Glomerular visceral epithelial cell (primary cell): Measurements from ENCODE around the gene RILP.
A peak's percentile ranks its signal among the peaks of the same experiment; 100 is the strongest.

Experiments
- DNase-seq: peaks from one replicate; pipeline ENCODE4 v3.0.0-alpha.2; 2016; ENCODE audit errors: extremely low spot score

RILP gene

DNA sequence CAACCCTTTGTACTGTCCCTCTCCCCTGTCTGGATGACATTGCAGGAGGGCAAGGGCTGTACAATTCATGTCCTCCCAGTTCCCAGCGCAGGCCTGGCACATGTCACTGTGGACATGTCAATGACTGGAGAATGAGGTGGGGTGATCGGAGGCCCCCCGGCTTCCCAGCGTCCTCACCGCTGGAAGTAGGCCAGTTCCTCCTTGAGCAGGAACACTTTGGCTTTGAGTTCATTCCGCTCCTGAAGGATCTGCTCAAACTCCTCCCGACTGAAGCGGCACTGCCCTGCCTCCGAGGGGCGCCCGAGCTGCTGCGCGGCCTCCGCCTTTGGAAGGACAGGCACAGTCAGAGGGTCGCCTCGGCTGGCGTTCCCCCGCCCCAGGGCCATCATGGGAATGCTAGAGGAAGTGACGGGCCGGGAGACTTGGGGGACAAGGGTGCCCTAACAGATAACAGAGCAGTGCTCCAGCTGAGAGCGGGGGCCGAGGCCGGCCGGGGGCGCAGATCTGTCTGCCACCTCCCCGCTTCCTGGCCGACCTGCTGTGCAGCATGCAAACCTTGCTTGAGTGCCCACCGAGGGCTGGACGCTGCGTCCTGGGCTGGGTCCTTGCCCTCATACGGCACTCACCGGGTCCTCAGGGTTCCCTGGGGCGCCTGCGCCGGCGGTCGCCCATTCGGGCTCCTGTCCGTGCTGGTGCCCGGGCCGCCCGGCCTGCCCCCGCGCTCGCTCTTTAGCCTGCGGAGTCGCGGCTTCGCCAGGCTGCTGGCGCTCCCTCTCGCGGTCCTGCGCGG is 1.3 kb downstream of the RILP start:
- no peak for DNase-seq

DNA sequence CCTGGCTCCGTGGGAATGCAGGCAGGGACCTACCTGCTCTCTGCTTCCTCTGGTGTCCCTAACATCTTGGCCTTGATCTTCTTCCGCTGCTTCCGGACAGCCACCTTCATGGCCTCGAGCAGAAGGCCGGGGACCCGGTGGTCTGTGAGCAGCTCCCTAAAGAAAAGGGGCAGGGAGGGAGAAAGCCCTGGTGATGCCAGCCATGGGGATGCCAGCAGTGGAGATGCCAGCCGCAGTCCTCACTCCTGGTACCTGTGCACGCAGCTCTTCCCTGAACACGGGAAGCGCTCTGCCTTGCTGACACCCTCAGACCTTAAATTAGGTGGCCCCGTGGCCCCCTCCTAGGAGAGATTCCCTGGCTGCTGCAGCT is 1.9 kb downstream of the RILP start:
- DNase-seq = no peak

DNA sequence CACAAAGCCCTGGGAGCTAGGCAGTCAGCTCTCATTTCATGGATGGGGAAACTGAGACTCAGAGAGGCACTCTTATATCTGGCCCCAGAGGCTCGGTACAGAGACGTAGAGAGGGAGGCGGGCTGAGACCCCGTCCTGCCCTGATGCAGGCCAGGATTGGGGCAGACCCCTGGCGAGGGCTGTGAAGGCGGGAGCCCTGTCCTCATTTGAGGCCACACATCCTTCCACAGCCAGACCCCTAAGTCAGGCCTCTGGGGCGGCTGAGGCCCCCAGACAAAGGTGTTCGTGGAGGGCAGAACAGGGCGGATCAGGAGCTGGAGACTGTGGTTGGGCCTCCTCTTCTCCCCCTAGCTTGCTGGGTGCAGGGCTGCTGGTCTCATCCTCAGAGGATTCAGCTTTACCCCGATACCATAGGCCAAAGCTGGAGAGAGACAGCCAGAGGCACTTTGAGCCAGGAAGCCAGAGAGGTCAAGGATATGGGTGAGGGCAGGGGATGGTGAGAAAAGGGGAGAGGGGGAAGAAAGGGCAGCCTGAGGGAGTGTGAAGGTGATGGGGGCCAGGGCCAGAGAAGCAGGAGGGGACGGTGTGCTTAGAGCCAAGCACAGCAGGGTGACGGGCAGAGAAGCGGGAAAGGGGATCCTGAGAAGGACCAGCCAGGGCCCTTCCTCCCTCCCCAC is 3.3 kb downstream of the RILP start:
- DNase-seq = no peak

DNA sequence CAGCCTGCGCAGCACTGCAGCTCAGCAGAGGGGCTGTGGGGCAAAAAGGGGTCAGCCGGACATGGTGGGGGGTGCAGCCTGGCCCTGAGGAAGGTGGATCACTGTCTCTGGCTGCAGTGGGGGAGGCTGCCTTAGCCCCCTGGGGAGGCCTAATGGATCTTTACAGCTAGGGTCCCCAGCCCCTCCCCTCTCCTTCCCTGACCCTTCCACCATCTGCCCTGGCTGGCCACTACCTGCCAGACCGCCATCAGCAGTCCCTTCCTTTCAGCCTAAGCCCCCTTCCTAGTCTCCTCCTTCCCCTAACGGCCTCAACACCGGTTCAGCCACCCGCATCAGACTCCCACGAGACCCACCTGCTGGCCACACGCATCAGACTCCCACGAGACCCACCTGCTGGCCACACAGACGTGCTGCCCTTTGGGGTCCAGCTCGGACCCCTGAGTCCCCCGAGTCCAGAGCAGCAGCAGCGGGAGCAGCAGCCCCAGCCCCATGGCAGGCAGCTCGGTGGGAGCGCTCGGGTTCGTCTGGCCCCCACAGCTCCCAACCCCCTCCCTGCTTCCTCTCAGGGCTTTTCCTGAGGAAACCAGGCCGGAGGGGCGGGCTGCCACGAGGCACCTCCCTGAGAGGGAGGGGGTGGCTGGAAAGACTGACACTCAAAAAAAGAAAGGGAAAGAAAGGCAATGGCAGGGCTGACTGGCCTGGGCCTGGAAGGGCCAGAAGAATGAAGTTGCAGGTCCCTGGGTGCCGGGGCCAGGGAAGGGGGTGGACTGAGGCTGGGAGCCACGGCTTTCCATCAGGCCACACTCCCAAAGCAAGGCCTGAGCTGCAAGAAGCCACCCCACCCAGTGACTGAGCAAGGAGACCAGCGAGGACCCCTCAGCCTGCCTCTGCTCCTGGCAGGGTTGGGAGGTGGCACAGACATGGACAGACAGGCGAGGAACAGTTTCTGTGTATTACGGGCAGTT is 4.2 kb downstream of the RILP start, which contains the start of gene SCARF1:
Gene SCARF1, minus strand, starts transcription at position 526 of the 965 bp plus-strand sequence. Its CDS starts 35 bp downstream, at position 491.
- DNase-seq = no peak

DNA sequence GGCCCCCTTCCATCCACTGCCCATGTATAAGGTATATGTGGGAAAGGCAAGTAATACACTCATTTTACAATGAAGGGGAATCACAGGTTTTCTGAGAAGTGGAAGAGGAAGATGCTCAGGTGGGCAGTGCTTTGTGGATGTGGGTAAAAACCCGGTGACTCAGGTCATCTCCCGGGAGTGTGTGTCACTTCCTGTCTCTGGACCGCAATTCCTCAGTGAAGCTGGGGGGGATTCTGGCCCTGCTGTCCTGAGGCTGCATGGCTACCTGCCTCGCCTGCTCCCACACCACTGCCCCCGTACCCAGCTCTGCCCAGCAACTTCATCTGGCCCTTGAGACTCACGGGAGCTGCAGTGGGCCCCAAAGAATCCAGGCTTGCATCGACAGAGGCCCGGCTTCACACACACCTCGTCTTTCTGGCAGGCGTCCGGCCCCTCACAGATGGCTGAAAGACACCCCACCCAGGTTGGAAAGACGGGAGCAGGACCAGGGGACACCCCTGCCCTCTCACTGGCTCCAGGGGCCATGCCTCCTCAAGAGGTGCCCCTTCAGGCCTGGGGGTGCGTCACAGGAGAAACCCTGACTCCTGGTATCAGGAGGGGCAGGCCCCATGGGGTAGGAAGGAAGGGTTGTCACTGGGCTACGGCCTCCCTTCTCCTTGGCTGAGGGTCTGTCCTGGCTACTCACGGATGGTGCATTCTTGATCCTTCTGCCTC is 5.0 kb downstream of the RILP start:
- DNase-seq = peak; percentile 86

DNA sequence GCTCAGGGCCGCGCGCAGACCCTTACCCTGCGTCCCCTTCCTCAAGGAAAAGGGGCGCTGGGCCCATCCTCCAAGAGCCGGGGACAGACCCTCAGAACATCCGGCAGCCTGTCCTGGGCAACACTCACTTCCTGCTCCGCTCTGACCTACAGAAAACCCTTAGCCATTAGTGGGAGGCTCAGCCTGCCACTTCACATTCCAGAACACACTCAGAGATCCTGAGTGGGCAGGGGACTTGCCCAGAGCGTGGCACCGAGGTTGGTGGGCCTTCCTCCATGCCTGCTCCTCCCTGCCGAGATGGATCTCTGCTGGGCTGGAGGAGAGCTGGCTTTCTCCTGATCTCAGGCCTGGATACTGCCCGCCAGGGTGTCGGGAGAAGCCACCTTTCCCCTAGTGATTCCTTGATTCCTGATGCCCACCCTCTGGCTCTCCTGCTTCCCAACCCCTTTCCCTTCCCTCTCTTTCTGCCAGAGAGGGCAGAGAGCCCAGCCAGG is 5.6 kb downstream of the RILP start:
- DNase-seq = peak; percentile 52

DNA sequence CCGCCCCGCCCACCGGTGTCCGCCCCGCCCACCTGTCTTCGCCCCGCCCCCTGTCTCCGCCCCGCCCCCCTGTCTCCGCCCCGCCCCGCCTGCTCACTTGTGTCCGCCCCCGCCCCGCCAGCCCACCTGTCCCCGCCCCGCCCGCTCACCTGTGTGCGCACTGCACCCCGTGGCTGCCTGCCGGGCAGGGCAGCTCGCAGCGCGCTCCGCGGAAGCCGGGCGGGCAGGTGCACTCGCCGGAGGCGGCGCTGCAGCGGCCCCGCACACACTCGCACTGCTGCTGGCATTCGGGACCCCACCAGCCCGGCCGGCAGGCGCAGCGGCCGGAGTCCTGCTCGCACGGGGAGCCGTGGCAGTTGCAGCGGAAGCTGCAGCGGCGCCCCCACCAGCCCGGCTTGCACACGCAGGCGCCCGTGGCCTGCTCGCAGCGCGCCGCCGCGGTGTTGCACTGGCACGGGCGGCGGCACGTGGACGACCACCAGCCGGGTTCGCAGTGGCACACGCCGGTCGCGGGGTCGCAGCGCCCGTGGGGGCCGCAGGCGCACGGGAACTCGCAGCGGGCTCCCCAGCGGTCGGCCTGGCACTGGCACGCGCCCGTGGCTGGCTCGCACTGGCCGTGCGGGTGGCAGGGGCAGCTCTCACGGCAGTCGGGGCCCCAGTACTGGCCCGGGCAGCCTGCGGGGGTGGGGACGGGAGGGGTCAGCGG is 6.2 kb downstream of the RILP start:
- peak; percentile 37 for DNase-seq

DNA sequence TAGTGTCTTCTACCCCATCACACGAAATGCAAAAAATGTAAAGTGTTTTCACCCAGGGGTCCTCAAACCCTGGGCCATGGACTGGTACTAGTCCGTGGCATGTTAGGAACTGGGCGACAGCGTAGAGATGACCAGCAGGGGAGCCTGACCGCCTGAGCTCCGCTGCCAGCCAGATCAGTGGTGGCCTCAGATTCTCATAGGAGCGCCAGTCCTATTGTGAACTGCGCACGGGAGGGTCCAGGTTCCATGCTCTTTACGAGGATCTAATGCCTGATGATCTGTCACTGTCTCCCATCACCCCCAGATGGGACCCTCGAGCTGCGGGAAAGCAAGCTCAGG is 8.6 kb downstream of the RILP start:
- DNase-seq = no peak

DNA sequence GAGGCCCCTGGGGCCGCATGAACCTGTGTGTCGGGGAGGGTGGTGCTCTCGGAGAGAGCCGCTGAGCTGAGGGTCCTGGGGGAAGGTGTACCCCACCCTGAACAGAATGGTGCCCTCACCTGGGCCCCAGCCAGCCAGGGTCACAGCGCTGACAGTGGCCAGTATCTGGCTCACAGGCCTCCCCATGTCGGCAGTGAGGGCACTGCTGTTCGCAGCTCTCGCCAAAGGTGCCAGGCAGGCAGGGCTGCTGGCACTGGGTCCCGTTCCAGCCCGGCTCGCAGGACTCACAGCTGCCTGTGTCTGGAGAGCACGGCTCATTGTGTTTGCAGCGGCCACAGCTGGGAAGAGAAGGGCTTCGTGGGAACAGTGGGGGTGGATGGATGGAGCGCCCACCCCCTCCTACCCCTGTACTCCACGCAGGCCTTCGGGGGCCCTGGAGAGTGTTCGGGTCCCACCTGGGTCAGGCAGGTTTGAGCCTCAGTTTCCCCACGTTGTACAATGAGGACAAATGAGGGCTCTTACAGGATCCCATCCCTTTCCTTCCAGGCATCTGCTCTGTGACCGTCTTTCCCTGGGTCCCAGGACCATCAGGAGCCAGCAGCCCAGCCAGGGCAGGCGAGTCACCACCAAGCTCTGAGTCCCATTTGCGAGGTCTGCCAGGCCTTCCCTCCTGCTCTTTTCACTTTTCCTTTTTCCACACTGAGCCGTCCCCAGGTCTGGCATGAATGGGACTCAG is 9.2 kb downstream of the RILP start:
- no peak for DNase-seq

DNA sequence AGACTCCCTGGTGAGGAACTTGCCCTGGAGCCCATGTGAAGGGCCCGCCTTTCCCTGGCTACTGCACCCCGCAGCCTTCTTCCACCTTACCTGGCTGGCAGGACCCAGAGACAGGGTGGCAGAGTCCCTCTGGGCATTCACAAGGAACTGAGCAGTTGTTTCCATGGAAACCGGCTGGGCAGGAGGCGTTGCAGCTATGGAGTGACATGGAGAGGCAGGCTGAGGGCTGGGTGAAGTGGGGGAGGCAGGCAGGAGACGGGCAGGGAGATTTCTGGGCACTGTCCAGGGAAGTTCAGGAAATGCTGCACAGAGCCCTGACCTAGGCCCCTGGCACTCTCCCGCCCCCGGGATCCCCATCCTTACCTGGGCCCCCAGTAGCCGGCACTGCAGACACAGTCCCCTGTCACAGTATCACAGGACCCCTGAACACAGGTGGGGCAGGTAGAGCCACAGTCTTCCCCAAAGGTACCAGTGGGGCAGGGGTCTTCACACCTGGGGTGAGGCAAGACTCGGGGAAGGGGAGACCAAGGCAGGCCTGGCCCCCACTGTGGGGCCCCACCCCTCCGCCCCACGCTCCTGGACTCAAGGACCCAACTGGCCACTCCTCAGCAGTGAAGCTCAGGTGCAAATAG is 10.0 kb downstream of the RILP start:
- DNase-seq = peak; percentile 32

DNA sequence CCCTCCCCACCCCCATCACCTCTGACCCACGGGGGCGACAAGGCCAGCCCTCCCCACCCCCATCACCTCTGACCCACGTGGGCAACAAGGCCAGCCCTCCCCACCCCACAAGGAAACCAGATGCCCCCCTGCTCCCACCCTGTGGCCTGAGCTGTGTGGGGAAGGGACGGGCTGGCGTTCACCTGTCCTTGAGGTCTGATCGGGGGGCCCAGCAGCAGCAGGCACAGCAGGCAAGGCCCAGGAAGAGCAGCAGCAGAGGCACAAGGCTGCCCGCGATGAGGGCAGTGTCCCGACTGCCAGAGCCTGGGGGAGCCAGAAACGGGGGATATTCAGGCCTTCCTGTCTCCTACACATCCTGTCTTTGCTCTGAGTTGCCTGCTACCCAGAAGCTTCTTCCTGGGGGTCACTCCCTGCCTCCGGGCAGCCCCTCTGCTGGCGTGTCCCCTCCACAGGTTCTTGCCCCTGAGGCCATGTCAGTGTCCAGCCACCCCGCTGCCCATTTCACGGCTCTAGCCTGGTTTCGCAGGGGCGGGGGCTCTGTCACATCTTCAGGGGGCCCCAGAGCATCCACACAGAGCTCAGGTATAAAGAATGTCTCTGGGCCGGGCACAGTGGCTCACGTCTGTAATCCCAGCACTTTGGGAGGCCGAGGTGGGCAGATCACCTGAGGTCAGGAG is 10.9 kb downstream of the RILP start:
- no peak for DNase-seq

DNA sequence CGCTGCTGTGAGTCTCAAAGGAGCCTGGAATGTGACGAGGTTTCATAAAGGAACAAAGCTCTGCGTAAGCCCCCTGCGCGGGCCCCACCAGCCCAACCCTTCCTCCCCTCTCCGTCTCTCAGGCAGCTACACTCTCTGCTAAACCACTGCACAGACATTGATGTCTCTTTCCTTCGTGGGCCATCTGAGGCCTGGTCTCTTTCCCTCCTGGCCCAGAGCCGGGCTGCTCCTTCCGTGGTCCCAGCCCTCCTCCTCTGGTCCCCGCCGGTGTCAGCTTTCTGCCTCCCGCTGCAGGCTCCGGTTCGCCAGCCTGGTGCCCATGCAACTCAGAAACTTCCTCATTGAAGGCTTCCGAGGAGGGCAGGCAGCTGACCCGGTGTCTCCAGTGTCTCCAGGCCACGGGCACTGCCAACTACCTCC is 11.5 kb downstream of the RILP start:
- DNase-seq = no peak

DNA sequence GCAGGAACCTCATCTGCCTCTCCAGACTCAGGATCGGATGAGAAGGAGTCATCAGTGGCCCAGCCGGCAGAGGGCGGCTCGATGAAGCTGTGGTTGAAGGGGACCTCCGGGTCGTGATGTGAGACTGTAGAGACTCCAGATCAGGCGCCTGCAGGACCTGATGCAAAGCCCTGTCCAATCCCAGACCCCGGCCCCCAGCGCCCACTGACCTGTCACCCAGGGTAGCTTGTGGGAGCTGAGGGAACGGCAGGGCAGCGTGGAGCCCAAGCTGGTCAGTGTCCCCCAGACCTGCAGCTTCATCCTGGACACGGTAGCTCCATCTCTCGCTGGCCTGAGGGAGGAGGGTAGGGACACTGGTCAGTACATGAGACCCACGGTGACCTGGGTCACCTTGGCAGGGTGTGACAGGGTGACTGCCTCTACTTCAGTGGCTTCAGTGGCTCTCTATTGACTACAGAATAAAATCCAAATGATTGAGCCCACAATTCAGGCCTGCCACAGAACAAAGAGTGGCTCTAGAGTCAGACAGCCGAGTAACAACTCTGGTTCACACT is 12.9 kb downstream of the RILP start:
- no peak for DNase-seq

DNA sequence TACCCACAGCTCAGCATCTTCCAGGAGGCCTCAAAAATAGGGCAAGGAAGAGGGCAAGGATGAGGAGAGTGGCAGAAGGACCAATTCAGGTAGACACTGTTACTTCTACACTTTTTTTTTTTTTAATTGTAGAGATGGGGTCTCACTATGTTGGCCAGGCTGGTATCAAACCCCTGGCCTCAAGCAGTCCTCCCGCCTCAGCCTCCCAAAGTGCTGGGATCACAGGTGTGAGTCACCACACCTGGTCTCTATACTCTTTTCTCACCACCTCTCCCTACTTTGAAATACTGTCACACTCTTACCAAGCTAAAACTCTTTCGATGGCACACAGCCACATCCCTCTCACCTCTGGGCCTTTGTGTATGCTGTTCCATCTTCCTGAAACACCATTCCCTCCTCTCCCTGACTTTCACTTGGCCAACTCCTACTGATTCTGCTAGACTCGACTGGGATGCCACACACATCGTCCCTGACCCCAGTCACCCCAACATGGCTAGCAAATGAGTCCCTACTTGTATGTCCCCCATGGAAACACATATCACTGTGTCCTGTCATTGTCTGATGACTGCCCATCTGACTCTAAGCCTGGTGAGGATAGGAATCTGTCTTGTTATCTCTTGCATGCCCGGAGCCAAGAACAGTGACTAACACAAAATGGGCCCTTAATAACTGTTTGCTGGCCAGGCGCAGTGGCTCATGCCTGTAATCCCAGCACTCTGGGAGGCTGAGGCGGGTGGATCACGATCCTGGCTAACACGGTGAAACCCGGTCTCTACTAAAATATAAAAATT is 13.8 kb downstream of the RILP start:
- no peak for DNase-seq

DNA sequence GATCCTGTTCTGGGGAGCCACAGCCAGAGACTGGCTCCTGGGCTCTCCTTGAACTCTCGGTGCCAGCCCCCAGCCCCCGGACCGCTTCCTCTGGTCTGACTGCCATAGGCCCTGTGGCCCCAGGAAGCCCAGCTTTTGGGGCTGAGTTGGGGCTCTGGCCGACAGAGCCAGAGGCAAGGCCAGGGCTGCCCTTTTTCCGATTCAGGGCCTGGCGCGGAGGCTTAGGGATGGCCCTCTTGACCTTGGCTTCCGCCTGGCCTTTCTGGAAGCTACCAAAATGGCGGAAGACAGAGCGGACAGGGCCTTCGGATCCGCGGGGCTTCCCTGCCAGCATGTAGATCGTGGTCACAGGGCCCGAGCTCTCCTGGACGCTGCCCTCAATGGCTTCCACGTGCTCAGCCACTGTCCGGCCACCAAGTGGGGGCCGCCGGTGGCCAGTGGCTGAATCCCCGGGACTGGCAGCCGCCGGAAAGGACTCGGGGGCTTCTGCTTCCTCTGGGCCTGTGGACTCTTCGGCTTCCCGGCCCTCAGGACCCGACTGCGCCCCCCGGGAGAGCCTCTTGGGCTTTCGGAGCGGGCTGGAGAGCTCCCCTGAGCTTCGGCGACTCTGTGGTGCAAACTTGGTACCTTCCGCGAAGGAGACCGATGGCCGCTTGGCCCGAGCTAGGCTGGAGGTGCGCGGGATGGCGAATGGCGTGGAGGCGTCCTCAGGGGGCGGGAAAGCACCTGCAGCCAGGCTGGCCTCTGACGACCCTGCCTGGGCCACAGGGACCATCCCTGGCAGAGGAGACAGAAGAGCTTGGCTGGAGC is 14.6 kb downstream of the RILP start:
- DNase-seq = no peak

DNA sequence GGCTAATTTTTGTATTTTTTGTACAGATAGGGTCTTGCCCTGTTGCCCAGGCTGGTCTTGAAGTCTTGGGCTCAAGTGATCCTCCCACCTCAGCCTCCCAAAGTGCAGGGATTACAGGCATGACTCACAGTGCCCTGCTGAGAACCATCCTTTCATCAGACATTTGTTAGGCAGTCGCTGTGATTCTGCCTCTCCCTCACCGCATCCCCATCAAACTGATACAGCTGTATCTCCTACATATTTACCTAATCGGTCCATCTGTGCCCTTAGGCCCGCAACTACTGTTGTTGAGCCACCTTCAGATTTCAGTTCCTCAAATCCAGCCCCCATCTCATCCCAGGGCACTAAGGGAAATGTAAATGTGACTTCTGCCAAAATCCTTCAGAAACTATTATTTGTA is 19.0 kb downstream of the RILP start:
- DNase-seq = no peak
